KMS-11 (cell line): ENCODE data around the gene ADGRG4.
"Not testable (repeated sequence)": the region's sequence is repeated elsewhere in the genome, so short reads cannot be mapped to it uniquely, and the experiment has no call there.

Source experiments
- H2AFZ ChIP-seq: fragments of 200-600 bp; sonication (generic); 2 replicates; pipeline ENCODE4 v1.6.1; 2016; ENCODE audit warnings: antibody characterized with exemption, mixed run types, low read depth
- H3K27ac ChIP-seq: fragments of 200-600 bp; sonication (generic); 2 replicates; pipeline ENCODE4 v1.6.1; 2016; ENCODE audit warnings: mild to moderate bottlenecking, mixed run types
- H3K27me3 ChIP-seq: fragments of 200-600 bp; sonication (generic); 2 replicates; pipeline ENCODE4 v1.6.1; 2017; ENCODE audit warnings: mild to moderate bottlenecking, low read depth, mixed run types, moderate library complexity; ENCODE audit not compliant: insufficient read depth
- H3K36me3 ChIP-seq: fragments of 200-600 bp; sonication (generic); 2 replicates; pipeline ENCODE4 v1.6.1; 2017; ENCODE audit warnings: mild to moderate bottlenecking, mixed run types; ENCODE audit not compliant: insufficient read depth
- H3K4me1 ChIP-seq: fragments of 200-600 bp; sonication (generic); 2 replicates; pipeline ENCODE4 v1.6.1; 2016; ENCODE audit warnings: mild to moderate bottlenecking, low read depth, mixed run types; ENCODE audit not compliant: poor library complexity, severe bottlenecking
- H3K4me2 ChIP-seq: fragments of 200-600 bp; sonication (generic); 2 replicates; pipeline ENCODE4 v1.7.0; 2016; ENCODE audit warnings: mild to moderate bottlenecking, mixed run types
- H3K4me3 ChIP-seq: fragments of 200-600 bp; sonication (generic); IDR thresholded peaks from 2 replicates; pipeline ENCODE4 v1.6.1; 2017; ENCODE audit warnings: low read depth, low read length, mixed read lengths; ENCODE audit not compliant: insufficient read depth
- H3K79me2 ChIP-seq: fragments of 200-600 bp; sonication (generic); 2 replicates; pipeline ENCODE4 v1.6.1; 2016; ENCODE audit warnings: low read depth, mixed run types; ENCODE audit not compliant: insufficient read depth
- H3K9ac ChIP-seq: fragments of 200-600 bp; sonication (generic); 2 replicates; pipeline ENCODE4 v1.6.1; 2016; ENCODE audit warnings: mild to moderate bottlenecking, mixed run types
- H4K20me1 ChIP-seq: fragments of 200-600 bp; sonication (generic); 2 replicates; pipeline ENCODE4 v1.6.1; 2016; ENCODE audit warnings: mild to moderate bottlenecking, mixed run types; ENCODE audit not compliant: insufficient read depth
- TF ChIP-seq, protein P1 (sequence below): fragments of 200-600 bp; sonication (generic); conservative IDR thresholded peaks from 2 replicates; pipeline ENCODE4 v1.6.1; 2017; ENCODE audit warnings: low read depth, mild to moderate bottlenecking, antibody characterized with exemption, low read length, moderate library complexity, mixed read lengths

The ADGRG4 gene, protein sequence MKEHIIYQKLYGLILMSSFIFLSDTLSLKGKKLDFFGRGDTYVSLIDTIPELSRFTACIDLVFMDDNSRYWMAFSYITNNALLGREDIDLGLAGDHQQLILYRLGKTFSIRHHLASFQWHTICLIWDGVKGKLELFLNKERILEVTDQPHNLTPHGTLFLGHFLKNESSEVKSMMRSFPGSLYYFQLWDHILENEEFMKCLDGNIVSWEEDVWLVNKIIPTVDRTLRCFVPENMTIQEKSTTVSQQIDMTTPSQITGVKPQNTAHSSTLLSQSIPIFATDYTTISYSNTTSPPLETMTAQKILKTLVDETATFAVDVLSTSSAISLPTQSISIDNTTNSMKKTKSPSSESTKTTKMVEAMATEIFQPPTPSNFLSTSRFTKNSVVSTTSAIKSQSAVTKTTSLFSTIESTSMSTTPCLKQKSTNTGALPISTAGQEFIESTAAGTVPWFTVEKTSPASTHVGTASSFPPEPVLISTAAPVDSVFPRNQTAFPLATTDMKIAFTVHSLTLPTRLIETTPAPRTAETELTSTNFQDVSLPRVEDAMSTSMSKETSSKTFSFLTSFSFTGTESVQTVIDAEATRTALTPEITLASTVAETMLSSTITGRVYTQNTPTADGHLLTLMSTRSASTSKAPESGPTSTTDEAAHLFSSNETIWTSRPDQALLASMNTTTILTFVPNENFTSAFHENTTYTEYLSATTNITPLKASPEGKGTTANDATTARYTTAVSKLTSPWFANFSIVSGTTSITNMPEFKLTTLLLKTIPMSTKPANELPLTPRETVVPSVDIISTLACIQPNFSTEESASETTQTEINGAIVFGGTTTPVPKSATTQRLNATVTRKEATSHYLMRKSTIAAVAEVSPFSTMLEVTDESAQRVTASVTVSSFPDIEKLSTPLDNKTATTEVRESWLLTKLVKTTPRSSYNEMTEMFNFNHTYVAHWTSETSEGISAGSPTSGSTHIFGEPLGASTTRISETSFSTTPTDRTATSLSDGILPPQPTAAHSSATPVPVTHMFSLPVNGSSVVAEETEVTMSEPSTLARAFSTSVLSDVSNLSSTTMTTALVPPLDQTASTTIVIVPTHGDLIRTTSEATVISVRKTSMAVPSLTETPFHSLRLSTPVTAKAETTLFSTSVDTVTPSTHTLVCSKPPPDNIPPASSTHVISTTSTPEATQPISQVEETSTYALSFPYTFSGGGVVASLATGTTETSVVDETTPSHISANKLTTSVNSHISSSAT (N-terminal part only)

DNA sequence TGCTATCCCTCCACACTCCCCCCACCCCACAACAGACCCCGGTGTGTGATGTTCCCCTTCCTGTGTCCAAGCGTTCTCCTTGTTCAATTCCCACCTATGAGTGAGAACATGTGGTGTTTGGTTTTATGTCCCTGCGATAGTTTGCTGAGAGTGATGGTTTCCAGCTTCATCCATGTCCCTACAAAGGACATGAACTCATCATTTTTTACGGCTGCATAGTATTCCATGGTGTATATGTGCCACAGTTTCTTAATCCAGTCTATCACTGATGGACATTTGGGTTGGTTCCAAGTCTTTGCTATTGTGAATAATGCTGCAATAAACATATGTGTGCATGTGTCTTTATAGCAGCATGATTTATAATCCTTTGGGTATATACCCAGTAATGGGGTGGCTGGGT, at the start of gene ADGRG4:
Gene ADGRG4, plus strand, starts transcription at position 243 of the 400 bp plus-strand sequence. CDS start 7,815 bp downstream, outside the sequence.
- not testable (repeated sequence) for H2AFZ ChIP-seq, H3K4me2 ChIP-seq, H3K9ac ChIP-seq, H3K79me2 ChIP-seq, H3K27ac ChIP-seq, H3K27me3 ChIP-seq, H3K4me3 ChIP-seq, H3K36me3 ChIP-seq, H3K4me1 ChIP-seq, H4K20me1 ChIP-seq

DNA sequence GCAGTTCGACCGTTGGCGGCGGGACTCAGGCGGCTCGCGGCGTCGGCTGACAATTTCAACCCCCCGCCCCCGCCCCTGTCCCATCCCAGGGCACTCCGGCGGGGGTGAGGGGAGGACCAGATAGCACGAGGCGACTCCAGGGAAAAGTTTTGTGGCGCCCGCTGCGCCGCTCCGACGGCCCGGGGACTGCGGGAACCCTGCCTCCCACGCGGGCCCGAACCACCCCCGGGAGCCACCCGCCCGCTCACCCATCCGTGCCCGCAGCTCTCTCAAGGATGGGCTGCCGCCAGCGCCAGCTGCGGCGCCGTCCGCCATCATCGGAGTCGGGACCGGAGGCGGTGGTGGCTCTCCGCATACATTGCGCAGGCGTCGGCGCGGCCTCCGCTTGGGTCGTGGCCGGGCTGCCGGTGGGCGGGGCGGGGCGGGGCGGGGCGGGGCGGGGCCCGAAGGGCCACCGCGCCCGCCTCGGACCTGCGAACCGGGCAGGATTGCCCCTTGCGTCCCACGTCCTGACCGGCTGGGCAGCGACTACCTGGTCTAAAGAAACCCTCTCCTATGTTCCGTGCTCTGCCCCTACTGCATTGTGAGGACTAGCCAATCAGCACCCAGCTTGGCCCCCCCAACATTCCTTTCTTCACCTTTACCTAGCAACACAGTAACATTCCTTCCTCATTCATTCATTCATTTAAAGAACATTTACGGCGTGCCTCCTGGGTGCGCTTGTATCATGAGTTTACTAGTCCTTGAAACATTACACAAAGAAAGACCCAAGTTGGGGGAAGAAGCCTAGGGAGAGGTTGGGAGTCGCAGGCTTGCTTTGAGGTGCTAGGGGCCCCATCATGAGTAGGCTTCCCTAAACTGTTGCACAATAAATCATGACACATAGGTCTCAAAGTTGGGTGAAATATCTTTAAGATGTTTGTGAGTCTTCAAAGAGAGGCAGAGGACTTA, 49.4 kb upstream of the ADGRG4 start, which contains the start of gene MAP7D3:
Gene MAP7D3, minus strand, starts transcription at position 360 of the 951 bp plus-strand sequence. Its CDS starts 42 bp downstream, at position 318.
- peak within 1 kb of the TSS; percentile 76; the same call in 1 of the 2 replicates for H3K4me2 ChIP-seq
- peak within 1 kb of the TSS; percentile 40; the same call in 1 of the 2 replicates for H3K27ac ChIP-seq
- TF ChIP-seq, protein P1, sequence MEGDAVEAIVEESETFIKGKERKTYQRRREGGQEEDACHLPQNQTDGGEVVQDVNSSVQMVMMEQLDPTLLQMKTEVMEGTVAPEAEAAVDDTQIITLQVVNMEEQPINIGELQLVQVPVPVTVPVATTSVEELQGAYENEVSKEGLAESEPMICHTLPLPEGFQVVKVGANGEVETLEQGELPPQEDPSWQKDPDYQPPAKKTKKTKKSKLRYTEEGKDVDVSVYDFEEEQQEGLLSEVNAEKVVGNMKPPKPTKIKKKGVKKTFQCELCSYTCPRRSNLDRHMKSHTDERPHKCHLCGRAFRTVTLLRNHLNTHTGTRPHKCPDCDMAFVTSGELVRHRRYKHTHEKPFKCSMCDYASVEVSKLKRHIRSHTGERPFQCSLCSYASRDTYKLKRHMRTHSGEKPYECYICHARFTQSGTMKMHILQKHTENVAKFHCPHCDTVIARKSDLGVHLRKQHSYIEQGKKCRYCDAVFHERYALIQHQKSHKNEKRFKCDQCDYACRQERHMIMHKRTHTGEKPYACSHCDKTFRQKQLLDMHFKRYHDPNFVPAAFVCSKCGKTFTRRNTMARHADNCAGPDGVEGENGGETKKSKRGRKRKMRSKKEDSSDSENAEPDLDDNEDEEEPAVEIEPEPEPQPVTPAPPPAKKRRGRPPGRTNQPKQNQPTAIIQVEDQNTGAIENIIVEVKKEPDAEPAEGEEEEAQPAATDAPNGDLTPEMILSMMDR, result no peak
- no peaks in the 10 kb centered on the region for H3K36me3 ChIP-seq
- no peak within 1 kb of the TSS for H3K4me3 ChIP-seq
- H3K27me3 ChIP-seq, result no peaks in the 10 kb centered on the region
- peaks cover 22% of the 10 kb centered on the region; the same call in 1 of the 2 replicates for H3K79me2 ChIP-seq
- H4K20me1 ChIP-seq, result no peaks in the 10 kb centered on the region
- H3K4me1 ChIP-seq, result peaks cover 15% of the 10 kb centered on the region
- peak within 1 kb of the TSS; percentile 85 for H3K9ac ChIP-seq
- peak within 1 kb of the TSS; percentile 66 for H2AFZ ChIP-seq

DNA sequence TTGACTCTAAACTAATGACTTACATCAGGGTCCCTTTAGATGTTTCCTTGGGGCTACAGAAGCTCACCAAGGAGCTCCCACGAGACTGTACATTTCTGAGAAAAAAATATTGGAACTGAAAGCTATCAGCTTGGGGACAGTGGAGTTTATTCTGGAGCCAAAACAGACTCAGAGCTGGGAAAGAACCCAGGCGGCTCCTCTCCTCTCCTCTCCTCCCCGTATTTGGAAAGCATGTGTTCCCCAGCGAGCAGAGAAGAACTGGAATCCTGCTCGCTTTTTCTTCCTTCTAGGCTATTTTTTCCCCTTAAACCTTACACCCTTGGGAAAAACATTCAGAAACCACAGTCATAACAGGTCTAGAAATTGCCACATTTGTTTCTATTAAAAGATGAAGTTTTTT, 45.2 kb upstream of the ADGRG4 start:
- Histone ChIP-seq H3K36me3 (no peaks in the 10 kb centered on the region), H3K27ac (no peak overlapping the region), H3K4me3 (no peak overlapping the region), H3K27me3 (no peaks in the 10 kb centered on the region), H4K20me1 (no peaks in the 10 kb centered on the region), H3K79me2 (peaks cover under 1% of the 10 kb centered on the region; the same call in 1 of the 2 replicates), H3K4me1 (peaks cover 4% of the 10 kb centered on the region), H3K4me2 (no peak overlapping the region), H3K9ac (no peak overlapping the region), H2AFZ (no peak overlapping the region)
- TF ChIP-seq, protein P1, result no peak

DNA sequence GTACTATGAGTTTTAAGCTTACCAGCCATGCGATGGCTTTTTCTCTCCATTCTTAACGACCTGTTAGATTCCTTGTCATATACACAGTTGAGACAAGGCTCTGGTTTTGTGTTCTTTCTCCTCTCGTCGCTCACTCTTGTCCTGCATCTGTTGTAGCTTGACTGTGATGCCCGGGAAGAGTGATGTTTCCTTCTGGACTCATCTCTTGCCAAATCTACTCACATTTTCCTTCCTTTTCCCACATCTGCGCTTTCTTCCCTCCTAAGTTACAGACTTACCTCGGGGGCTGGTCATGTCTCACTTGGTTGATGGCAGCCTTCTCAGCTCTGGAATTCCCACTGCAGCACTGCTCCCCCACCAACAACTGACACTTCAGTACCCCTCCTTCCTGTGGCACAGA, 44.7 kb upstream of the ADGRG4 start:
- H3K4me3 ChIP-seq, result no peak overlapping the region
- H2AFZ ChIP-seq, result no peak overlapping the region
- H4K20me1 ChIP-seq, result no peaks in the 10 kb centered on the region
- H3K4me2 ChIP-seq, result no peak overlapping the region
- TF ChIP-seq, protein P1, result no peak
- H3K36me3 ChIP-seq, result no peaks in the 10 kb centered on the region
- peaks cover 4% of the 10 kb centered on the region for H3K4me1 ChIP-seq
- H3K79me2 ChIP-seq, result no peaks in the 10 kb centered on the region
- H3K27ac ChIP-seq, result no peak overlapping the region
- H3K9ac ChIP-seq, result no peak overlapping the region
- no peaks in the 10 kb centered on the region for H3K27me3 ChIP-seq
